ENCODE measurements around the gene GDF2.

DNA sequence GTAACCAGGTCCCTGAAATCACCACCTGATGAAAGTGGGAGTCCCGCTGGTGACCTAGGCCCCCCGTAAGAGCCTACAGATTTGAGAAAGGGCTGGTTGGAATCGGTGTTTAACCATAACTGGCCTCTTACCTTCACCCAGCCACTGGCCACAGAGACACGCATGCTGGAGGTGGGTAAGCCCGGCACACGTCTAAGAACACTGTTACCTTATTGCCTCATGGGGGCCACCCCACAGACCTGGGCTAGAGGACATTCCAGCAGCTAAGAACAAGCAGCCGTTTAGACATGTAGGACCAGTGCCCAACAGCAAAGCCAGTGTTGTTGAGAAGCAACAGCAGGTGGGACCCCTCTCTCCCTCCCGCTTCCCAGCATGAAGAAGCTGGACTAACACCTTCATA lies 2.5 kb upstream of the GDF2 start:
- TF ChIP-seq CTCF (IDR thresholded peaks at IDR 0.05) (no peak), POLR2A (IDR thresholded peaks at IDR 0.05) (no peak), EP300 (IDR thresholded peaks at IDR 0.05) (no peak)

Measured in tibial nerve (tissue), 4 donors.